HG02571 (cell line): ENCODE data around the gene LRRC36.

Experiments used
- ATAC-seq: cut with Tn5 transposase; IDR thresholded peaks from one replicate; pipeline ENCODE4 v1.9.1; 2021; ENCODE audit warnings: mild to moderate bottlenecking, moderate library complexity; ENCODE audit not compliant: unreplicated experiment

Gene LRRC36

DNA sequence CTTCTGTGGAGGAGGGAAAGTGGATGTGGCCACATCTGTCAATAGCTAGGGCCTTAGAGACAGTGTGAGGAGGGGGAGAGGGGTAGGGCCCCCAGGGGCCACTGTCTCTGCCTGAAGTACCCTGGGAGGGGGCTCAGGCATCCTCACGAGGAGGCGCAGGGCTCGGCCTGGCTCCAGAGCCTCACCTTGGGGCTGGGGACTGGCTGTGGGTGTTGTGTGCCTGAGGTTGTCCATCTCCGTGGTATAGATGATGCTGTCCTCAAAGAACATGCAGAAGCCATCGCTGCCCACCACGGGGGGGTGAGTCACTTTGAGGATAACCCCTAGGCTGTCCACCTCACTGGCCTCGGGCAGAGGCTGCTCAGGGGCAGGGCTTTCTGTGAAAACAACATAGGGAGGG is 35.2 kb upstream of the LRRC36 start:
- ATAC-seq, result no peak

DNA sequence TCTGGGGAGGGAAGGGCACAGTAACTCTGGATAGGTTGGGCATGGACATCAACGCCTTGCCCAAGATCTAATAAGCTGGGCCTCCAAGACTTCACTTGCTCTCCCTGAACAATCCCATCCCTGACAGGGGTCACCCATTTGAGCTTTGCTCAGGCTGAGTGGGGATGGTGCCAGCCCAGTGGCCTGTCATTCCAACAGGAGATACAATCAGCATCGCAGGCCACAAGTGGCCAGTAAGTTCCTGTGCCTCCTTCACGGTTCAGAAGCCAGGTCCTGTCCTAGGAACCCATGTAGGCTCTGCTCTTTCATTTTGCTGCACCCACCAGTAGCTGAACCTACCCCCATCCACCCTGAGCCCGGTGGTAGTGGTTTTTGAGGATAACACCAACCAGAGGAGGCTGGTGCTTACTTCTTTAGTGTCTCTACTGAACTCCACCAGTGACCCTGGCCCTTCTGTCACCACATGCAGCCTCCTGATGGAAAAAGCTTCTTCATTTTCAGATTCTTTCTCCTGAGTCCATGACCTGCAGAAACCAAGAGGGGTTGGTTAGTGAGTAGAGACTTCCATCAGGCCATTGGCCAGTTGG is 32.4 kb upstream of the LRRC36 start:
- ATAC-seq, result no peak

DNA sequence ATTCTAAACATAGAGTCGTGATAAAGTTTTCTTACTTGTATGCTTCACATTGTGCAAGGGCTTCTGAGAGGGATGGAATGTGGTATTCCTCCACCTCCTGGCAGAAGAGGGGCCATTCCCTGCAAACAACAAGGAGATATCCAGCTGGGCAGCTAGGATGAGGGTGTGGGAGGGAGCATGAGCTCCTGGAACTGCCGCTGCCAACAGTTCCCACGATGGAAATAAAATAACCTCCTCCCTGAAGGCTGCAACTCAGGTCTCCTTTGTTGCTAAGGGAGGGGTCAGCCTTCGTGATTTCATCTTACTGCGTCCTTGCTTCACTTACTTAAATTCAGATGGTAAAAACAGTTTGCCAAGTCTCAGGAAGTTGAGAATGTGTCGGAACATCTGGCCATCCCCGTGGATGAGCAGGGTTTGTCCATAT is 31.7 kb upstream of the LRRC36 start:
- no peak for ATAC-seq

DNA sequence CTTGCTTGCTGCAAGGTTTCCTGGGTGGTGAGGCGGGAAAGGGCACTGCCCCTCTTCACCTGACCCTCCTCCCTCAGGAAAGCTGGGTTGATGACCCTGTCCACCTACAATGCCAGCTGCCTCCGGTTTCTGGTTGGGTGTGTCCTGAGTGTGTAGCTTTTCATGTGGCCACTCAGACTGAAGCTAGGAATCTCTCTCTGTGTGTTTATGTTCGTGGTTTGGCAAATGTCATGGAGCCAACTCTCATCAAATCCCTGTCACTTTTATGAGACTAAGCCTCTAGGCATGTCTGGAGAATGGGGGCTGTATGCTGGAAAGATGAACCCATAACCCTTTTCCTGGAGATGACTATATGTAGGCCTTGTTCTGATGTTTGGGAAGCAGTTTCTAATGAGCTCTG is 30.2 kb upstream of the LRRC36 start:
- ATAC-seq, result no peak

GRCh38 chr16:67298277-67298676 is 28.3 kb upstream of the LRRC36 start:
- no peak for ATAC-seq

DNA sequence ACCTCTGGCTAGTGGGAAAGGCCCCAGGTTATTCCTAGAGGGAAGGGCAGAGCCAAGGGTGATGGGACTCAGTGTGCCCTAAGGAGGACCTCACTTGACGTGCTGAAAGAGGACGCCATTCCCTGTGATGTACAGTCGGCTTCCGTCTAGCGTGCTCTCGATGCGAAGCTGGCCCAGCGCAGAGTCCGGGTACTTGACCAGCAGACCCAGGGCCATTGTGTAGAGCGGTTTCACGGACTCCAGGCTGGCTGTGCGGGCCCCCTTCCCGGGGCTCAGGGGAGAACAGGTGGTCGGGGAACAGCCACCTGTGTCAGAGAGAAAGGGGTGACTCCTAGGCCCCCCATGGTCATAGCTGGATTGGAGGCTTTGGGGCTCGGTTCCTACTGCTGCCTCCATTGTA is 27.3 kb upstream of the LRRC36 start:
- ATAC-seq, result no peak

- no peak for ATAC-seq
Measured at GRCh38 chr16:67301080-67301782, 25.4 kb upstream of the LRRC36 start.

DNA sequence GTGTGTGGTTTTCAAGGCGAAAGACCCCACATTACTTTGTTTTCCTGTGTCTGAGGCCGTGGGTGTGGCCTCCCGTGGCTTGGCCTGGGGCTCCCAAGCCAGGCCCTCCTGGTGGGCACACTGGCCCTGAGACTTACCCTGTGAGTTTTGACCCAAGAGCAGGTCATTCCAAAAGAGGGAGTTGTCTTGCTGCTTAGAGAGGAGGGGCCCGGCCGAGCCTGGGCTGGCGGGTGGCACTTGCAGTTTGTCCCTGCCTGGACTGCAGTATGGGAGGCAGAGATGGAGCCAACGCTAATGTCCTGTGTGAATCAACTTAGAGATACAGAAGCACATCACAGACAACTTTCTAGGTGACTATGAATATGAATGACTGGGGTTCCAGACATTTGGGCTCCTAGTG is 24.5 kb upstream of the LRRC36 start:
- no peak for ATAC-seq

DNA sequence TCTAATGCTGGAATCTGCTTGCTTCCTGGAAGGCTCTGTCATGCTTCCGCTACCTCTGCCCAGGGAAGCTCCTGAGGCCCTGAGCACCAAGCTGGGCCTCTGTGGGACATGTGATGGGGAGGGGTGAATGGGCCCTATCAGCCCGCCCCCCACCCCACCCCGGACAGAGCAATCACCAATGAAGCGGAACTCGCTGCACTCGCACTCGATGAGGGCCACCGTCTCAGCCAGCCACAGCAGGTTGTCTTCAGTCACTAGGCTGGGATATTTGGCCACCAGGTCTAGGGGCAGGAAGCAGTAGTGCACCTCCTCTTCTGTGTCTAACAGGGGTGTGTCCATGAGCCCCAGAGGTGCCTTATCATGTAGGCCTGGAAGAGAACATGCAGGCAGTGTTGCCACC is 23.6 kb upstream of the LRRC36 start:
- ATAC-seq, result no peak

- no peak for ATAC-seq
Measured at GRCh38 chr16:67304020-67304419, 22.6 kb upstream of the LRRC36 start.

DNA sequence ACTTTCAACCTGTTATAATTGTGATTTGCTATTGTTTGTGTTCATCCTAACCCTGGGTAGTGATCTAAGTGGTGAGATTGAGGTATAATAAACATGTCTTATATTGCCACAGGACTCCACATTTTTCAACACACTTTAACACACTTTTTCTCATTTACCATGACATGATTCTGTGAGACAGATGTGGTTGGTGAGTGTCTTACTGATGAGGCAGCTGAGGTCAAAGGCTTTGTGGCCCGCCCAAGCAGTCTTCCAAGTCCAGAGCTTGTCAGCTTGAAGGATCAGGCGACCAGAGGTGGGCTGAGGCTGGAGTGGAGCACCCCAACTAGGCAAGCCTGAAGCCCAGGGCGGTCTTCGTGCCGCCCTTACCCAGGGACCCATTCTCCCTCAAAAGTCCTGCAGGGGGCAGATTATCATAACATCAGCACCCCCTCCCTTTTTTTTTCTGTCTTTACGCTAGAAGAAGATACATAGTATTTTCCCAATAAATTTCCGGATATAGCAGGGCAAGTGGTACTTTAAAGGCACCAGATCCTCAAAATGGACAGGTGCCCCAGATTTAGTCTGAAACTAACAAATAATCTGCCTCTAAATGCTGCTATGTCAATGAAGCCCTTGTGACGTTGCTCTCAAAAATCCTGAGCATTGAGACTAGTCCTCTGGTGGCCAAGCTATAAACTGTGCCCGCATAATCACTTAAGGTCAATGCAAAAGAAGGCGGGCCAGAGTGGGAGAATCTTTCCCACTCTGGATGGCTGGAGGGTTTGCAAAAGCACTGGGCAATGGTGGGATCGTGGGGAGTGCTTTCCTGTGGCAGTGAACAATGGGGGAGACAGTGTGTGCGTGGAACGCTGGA is 21.2 kb upstream of the LRRC36 start:
- ATAC-seq, result no peak

- ATAC-seq, result no peak
Measured at GRCh38 chr16:67310561-67310960, 16.1 kb upstream of the LRRC36 start.

- peak; percentile 68 for ATAC-seq
Measured at GRCh38 chr16:67311607-67312488, 14.8 kb upstream of the LRRC36 start.

DNA sequence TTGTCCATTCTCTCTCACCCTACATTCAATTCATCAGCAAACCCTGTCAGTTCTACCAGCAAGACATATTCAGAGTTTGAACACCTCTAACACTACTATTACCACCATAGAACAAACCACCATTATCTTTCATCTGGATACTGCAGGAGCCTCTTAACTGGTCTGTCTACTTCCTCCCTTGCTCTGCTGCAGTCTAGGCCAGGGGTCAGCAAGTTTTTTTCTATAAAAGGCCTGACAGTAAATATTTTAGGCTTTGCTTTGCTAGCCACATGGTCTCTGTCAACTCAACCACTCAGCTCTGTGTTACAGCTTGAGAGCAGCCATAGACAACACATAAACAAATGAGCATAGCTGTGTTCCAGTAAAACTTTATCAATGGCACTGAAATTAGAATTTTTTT is 13.9 kb upstream of the LRRC36 start:
- ATAC-seq, result no peak

GRCh38 chr16:67317853-67318252 is 8.8 kb upstream of the LRRC36 start:
- ATAC-seq, result no peak

DNA sequence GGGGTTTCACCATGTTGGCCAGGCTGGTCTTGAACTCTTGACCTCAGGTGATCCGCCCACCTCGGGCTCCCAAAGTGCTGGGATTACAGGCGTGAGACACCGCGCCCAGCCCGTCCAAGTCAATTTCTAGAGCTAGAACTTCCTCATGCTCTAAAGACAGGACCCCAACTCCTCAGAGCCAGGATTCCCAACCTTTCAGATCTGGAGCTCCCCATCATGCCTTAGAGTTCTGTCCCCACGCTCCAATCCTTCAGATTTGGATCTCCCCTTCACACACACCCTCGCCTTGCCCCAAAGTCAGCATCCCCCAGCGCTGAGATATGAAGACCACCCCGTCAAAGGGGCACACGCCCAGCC is 522 bp upstream of the LRRC36 start:
- no peak for ATAC-seq

DNA sequence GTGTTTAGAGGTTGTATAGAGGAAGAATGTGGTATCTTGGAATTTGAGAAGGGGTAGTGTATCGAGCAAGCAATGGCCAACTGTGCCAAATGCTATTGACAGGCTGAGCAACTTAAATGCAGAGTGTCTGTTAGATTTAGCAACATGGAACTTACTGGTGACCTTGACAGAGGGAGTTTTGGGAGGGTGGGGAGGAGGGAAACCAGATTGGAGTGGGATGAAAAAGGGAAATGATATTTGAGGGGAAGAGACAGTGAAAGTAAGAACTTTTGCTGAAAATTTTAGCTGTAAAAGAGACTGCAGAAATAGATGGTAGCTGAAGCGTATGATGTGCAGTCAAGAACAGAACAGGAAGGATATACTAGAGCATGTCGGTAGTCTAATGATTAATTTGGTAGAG is 1.1 kb downstream of the LRRC36 start:
- no peak for ATAC-seq

DNA sequence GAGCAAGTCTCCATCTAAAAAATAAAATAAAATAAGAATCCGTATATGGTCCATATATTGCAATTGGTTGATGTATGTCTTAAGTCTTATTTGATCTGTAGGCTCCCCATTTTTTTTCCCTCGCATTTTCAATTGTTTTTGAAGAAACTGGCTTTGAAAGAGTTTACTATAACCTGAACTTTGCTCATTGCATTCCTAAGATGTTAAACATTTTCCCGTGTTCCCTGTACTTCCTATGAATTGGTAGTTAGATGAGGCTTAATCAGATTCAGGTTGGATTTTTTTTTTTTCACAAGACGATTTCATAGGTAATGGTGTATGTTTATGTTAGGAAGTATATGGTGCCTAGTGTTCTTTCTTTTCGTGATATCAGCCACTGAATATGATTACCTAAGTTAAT is 3.3 kb downstream of the LRRC36 start:
- no peak for ATAC-seq

GRCh38 chr16:67333315-67333714 is 6.7 kb downstream of the LRRC36 start:
- no peak for ATAC-seq

DNA sequence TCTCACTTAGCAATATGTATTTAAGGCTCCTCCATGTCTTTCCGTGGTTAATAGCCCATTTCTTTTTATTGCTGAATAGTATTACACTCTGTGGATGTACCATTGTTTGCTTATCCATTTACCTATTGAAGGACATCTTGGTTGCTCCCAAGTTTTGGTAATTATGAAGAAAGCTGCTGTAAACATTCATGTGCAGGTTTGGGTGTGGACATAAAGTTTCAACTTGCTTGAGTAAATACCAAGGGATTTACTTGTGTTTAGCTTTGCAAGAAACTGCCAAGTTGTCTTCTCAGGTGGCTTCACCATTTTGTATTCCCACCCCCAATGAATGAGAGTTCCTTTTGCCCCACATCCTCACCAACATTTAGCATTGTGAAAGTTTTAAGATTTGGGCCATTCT is 9.5 kb downstream of the LRRC36 start:
- no peak for ATAC-seq

DNA sequence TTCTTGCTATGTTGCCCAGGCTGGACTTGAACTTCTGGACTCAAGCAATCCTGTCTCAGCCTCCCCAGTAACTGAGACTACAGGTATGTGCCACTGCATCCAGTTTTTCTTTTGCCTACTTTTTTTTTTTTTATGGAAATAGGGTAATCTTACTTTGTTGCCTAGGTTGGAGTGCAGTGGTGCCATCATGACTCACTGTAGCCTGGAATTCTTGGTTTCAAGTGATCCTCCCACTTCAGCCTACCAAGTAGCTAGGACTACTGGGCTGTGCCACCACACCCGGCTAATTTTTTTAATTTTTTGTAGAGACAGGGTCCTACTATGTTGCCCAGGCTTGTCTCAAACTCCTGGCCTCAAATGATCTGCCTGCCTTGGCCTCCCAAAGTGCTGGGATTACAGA is 10.0 kb downstream of the LRRC36 start:
- ATAC-seq, result no peak
